K562 (cell line): ENCODE results near the gene TMEM217. TPM values are rescaled to one million over a fixed set of nuclear protein-coding genes. Genes with fewer than 3 reads are reported as not detected.

Experiments used
- ATAC-seq: fragments of 200-7000 bp; cut with Tn5 transposase; 3 replicates; pipeline ENCODE4 v1.9.1; 2020; ENCODE audit warnings: moderate library complexity
- BruUV-seq: library from RNA; stranded (reverse); fragments of 400-500 nt; replicated peaks from 2 replicates; lab custom pipeline; 2021; lab: Mats Ljungman, UMichigan
- CTCF ChIA-PET: fragments of 300-600 bp; formaldehyde crosslinking; extraction: SDS; loops from one replicate; lab custom pipeline; 2021; ENCODE audit warnings: low intra/inter-chr PET ratio; lab: Yijun Ruan, JAX
- POLR2A ChIA-PET: fragments of 300-600, 350-650 bp; sonication (Branson Sonifier 250); formaldehyde crosslinking; extraction: SDS; loops from one replicate; lab custom pipeline; 2021; ENCODE audit warnings: antibody characterized with exemption, inconsistent platforms; lab: Yijun Ruan, JAX
- DNase-seq, 4 experiments: peaks; one replicate each; pipeline versions ENCODE4 v3.0.0 to v3.0.0-alpha.2; 2011 to 2018; ENCODE audit warnings: low spot score in 3 of 4, mixed read lengths in 3 of 4; ENCODE audit errors: extremely low read depth in 1 of 4
- FAIRE-seq: peaks from 2 replicates; lab custom pipeline; 2011; peaks lifted over from hg19 to GRCh38; lab: Jason Lieb, UNC
- H2AFZ ChIP-seq: 2 replicates; pipeline ENCODE4 v1.6.0; 2011; ENCODE audit warnings: low read depth, low read length, control low read depth, inconsistent platforms
- H3K27ac ChIP-seq: fragments of 200-600 bp; 3 replicates; pipeline ENCODE4 v1.8.0; 2011; ENCODE audit warnings: low read depth, mild to moderate bottlenecking, control low read depth, inconsistent platforms, low read length, moderate library complexity, mixed read lengths; ENCODE audit errors: extremely low read depth
- H3K27me3 ChIP-seq, 2 experiments: fragments of 300-600 bp in 1 of 2; 2 replicates in 1 of 2; 3 replicates in 1 of 2; pipeline versions ENCODE4 v1.6.0 to v1.8.0; 2011; ENCODE audit warnings: inconsistent platforms in 2 of 2, low read length in 2 of 2, mild to moderate bottlenecking in 1 of 2, mixed read lengths in 1 of 2, moderate library complexity in 1 of 2; ENCODE audit not compliant: control insufficient read depth in 2 of 2, insufficient read depth in 2 of 2
- H3K36me3 ChIP-seq: fragments of 300-600 bp; 3 replicates; pipeline ENCODE4 v1.8.0; 2011; ENCODE audit warnings: mild to moderate bottlenecking, low read length, inconsistent platforms; ENCODE audit not compliant: control insufficient read depth, insufficient read depth
- H3K4me1 ChIP-seq, 2 experiments: fragments of 200-600 bp in 1 of 2; replicated peaks in 1 of 2; 2 replicates in 1 of 2; 3 replicates in 1 of 2; pipeline versions ENCODE4 v1.5.1 to v1.8.0; 2011; ENCODE audit warnings: inconsistent platforms in 2 of 2, low read length in 2 of 2, mild to moderate bottlenecking in 1 of 2, mixed read lengths in 1 of 2, moderate library complexity in 1 of 2; ENCODE audit not compliant: control insufficient read depth in 2 of 2, insufficient read depth in 2 of 2
- H3K4me2 ChIP-seq: 2 replicates; pipeline ENCODE4 v1.6.1; 2011; ENCODE audit warnings: low read length, control low read depth, inconsistent platforms, mixed read lengths; ENCODE audit not compliant: insufficient read depth
- H3K4me3 ChIP-seq: fragments of 200-600 bp; sonication (generic), shearing (Covaris generic); 2 replicates; pipeline ENCODE4 v1.5.1; 2016; ENCODE audit warnings: control low read depth, inconsistent platforms
- H3K79me2 ChIP-seq: fragments of 200-600 bp; 3 replicates; pipeline ENCODE4 v1.8.0; 2011; ENCODE audit warnings: low read length, inconsistent platforms; ENCODE audit not compliant: control insufficient read depth, insufficient read depth
- H3K9ac ChIP-seq, 2 experiments: 2 replicates each; pipeline versions ENCODE4 v1.6.0 to v1.6.1; 2011; ENCODE audit warnings: low read depth in 2 of 2, low read length in 2 of 2, control low read depth in 1 of 2, inconsistent platforms in 1 of 2, mild to moderate bottlenecking in 1 of 2, mixed read lengths in 1 of 2; ENCODE audit not compliant: insufficient read depth in 1 of 2
- H3K9me1 ChIP-seq: one replicate; pipeline ENCODE4 v1.6.0; 2011; ENCODE audit warnings: inconsistent platforms, mild to moderate bottlenecking, low read length, moderate library complexity; ENCODE audit not compliant: control insufficient read depth, insufficient read depth
- H3K9me3 ChIP-seq: replicated peaks from 2 replicates; pipeline ENCODE4 v1.5.1; 2011; ENCODE audit warnings: low read depth, low read length, inconsistent platforms; ENCODE audit not compliant: control insufficient read depth, insufficient read depth
- H4K20me1 ChIP-seq: replicated peaks from 2 replicates; pipeline ENCODE4 v1.6.1; 2011; ENCODE audit warnings: low read length, inconsistent platforms, mixed read lengths; ENCODE audit not compliant: control insufficient read depth, insufficient read depth
- CHD1 ChIP-seq: fragments of 200-600 bp; sonication (generic); IDR thresholded peaks from one replicate; pipeline ENCODE4 v1.6.1; 2012; ENCODE audit warnings: mild to moderate bottlenecking, moderate library complexity, low read length, inconsistent platforms
- NR4A1 ChIP-seq, 2 experiments: fragments of 250-450 bp in 1 of 2; fragments of 450-650 bp in 1 of 2; sonication (Bioruptor Pico) in 1 of 2; IDR thresholded peaks; 2 replicates each; pipeline versions ENCODE4 v1.4.0 to v1.6.1; 2016 to 2020; ENCODE audit warnings: mild to moderate bottlenecking in 2 of 2, missing compliant biosample characterization in 1 of 2, missing genetic modification characterization in 1 of 2, moderate library complexity in 1 of 2
- PHB ChIP-seq: fragments of 250-450 bp; sonication (Bioruptor Pico); IDR thresholded peaks from 2 replicates; pipeline ENCODE4 v1.5.0; 2021
- TAF1 ChIP-seq: IDR thresholded peaks from 2 replicates; pipeline ENCODE4 v1.6.1; 2011; ENCODE audit warnings: mild to moderate bottlenecking, low read length, moderate library complexity; ENCODE audit not compliant: insufficient read depth, control insufficient read depth, severe bottlenecking; ENCODE audit errors: extremely low read depth
- TCFL5 ChIP-seq: fragments of 250-450 bp; sonication (Bioruptor Pico); conservative IDR thresholded peaks from 2 replicates; pipeline ENCODE4 v1.6.1; 2021; ENCODE audit warnings: mild to moderate bottlenecking, moderate library complexity, matching md5 sums
- XRCC3 ChIP-seq: fragments of 450-650 bp; IDR thresholded peaks from 2 replicates; pipeline ENCODE4 v1.6.1; 2017; ENCODE audit warnings: mild to moderate bottlenecking, moderate library complexity
- ZNF12 ChIP-seq: sonication (generic); formaldehyde crosslinking; IDR thresholded peaks from 2 replicates; pipeline ENCODE4 v1.4.0; 2020; ENCODE audit warnings: mild to moderate bottlenecking, missing genetic modification reagents
- ZNF75A ChIP-seq: fragments of 450-650 bp; formaldehyde crosslinking; IDR thresholded peaks from 2 replicates; pipeline ENCODE4 v1.4.0; 2020; ENCODE audit warnings: mild to moderate bottlenecking
- ZNF77 ChIP-seq: fragments of 250-450 bp; sonication (Bioruptor Pico); IDR thresholded peaks from 2 replicates; pipeline ENCODE4 v1.5.0; 2020
- WGBS: fragments of 100-300 bp; shearing (Covaris generic); methylation state at CpG from one replicate; pipeline ENCODE4 v1.1.6; 2016; ENCODE audit warnings: low coverage, mixed read lengths; ENCODE audit not compliant: insufficient coverage; ENCODE audit errors: missing lambda C conversion rate; 5-methylcytosine and 5-hydroxymethylcytosine counted together
- in situ Hi-C: fragments of 300-500 bp; cut with MboI; formaldehyde crosslinking; loops from 4 replicates; pipeline ENCODE4 v1.15.0; 2018; ENCODE audit warnings: inconsistent platforms, mixed read lengths
- intact Hi-C: fragments of 100-400 bp; cut with micrococcal nuclease; formaldehyde crosslinking; loops from 2 replicates; pipeline ENCODE4 v1.14.2; 2022
- polyA plus RNA-seq, 8 experiments: library from polyadenylated mRNA; depleted of rRNA in 4 of 8; stranded (reverse) in 5 of 8; unstranded in 3 of 8; fragments of >200 nt; fragmentation: Nextera tagmentation in 2 of 8; fragmentation: Illumina TruSeq in 1 of 8; extraction: Ambion mirVana in 2 of 8; extraction: Trizol in 1 of 8; gene quantifications; 2 replicates each; pipeline versions ENCODE4 v1.2.1 to v1.2.3, GENCODE V29; 2011 to 2014; ENCODE audit warnings: inconsistent platforms in 1 of 8, missing spikeins in 1 of 8
- total RNA-seq, 7 experiments: library from RNA; depleted of rRNA in 6 of 7; stranded (reverse); fragments of >200 nt in 6 of 7; fragmentation: Illumina TruSeq in 2 of 7; extraction: Trizol in 2 of 7; gene quantifications; 2 replicates each; pipeline versions ENCODE4 v1.2.1 to v1.2.3, GENCODE V29; 2011 to 2021; ENCODE audit warnings: low replicate concordance in 1 of 7
- TF ChIP-seq, protein P1 (sequence below), 2 experiments: IDR thresholded peaks in 1 of 2; conservative IDR thresholded peaks in 1 of 2; 2 replicates each; pipeline ENCODE4 v1.6.1; 2016; ENCODE audit warnings: low read depth in 2 of 2, mild to moderate bottlenecking in 1 of 2, missing compliant biosample characterization in 1 of 2, missing genetic modification characterization in 1 of 2, moderate library complexity in 1 of 2
- TF ChIP-seq, protein P2 (sequence below): fragments of 250-450 bp; sonication (Bioruptor Pico); IDR thresholded peaks from 2 replicates; pipeline ENCODE4 v1.5.0; 2021
- TF ChIP-seq, protein P3 (sequence below): sonication (generic); formaldehyde crosslinking; IDR thresholded peaks from 2 replicates; pipeline ENCODE4 v1.8.1; 2023; ENCODE audit warnings: mild to moderate bottlenecking, missing genetic modification reagents, moderate library complexity

The TMEM217 gene
- total and polyA plus RNA-seq, 9 of the 15 experiments (the other 6 are each of a cell fraction or from before 2014, with no cell fraction given), result 1.3 to 8.0 (median 1.9) TPM

DNA sequence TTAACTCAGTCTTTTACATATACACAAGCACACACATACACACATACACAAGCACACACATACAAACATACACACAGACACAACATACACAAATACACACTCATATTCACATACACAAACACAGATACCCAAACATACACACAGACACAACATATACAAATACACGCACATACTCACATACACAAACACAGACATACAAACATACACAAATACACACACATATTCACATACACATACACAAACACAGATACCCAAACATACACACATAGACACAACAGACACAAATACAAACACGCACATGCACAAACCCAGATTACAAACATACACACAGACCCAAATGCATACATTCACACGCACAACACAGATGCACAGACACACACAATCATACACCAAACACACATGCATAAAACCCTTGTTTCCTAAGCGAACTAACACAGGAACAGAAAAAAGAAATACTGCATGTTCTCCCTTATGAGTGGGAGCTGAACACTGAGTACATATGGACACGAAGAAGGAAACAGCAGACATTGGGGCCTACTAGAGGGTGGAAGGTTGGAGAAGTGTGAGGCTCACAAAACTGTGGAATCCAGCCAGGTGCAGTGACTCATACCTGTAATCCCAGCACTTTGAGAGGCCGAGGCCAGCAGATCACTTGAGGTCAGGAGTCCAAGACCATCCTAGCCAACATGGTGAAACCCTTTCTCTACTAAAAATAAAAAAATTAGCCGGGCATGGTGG, 53.8 kb downstream of the TMEM217 start:
- peak overlapping the region; percentile 63 for H2AFZ ChIP-seq
- TF ChIP-seq, protein P1, sequence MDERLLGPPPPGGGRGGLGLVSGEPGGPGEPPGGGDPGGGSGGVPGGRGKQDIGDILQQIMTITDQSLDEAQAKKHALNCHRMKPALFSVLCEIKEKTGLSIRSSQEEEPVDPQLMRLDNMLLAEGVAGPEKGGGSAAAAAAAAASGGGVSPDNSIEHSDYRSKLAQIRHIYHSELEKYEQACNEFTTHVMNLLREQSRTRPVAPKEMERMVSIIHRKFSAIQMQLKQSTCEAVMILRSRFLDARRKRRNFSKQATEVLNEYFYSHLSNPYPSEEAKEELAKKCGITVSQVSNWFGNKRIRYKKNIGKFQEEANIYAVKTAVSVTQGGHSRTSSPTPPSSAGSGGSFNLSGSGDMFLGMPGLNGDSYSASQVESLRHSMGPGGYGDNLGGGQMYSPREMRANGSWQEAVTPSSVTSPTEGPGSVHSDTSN (CRISPR knock-in tag; IDR thresholded peaks at IDR 0.05; ENCODE audit: low read depth), result no peak
- TF ChIP-seq, protein P1 (tag; conservative IDR thresholded peaks at IDR 0.05; ENCODE audit: low read depth), result no peak
- TF ChIP-seq ZNF77 (CRISPR knock-in tag) (no peak), ZNF12 (CRISPR knock-in tag) (no peak), NR4A1 (CRISPR knock-in tag; IDR thresholded peaks at IDR 0.05) (0 out of 2 replicates have a peak, but pooled peaks have one; percentile 46), NR4A1 (tag; IDR thresholded peaks at IDR 0.05) (peak; percentile 89), TCFL5 (no peak), ZNF75A (CRISPR knock-in tag) (no peak), CHD1 (no peak), TAF1 (no peak), XRCC3 (no peak), PHB (CRISPR knock-in tag) (no peak)
- TF ChIP-seq, protein P2, sequence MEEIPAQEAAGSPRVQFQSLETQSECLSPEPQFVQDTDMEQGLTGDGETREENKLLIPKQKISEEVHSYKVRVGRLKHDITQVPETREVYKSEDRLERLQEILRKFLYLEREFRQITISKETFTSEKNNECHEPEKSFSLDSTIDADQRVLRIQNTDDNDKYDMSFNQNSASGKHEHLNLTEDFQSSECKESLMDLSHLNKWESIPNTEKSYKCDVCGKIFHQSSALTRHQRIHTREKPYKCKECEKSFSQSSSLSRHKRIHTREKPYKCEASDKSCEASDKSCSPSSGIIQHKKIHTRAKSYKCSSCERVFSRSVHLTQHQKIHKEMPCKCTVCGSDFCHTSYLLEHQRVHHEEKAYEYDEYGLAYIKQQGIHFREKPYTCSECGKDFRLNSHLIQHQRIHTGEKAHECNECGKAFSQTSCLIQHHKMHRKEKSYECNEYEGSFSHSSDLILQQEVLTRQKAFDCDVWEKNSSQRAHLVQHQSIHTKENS (CRISPR knock-in tag), result no peak
- TF ChIP-seq, protein P3, sequence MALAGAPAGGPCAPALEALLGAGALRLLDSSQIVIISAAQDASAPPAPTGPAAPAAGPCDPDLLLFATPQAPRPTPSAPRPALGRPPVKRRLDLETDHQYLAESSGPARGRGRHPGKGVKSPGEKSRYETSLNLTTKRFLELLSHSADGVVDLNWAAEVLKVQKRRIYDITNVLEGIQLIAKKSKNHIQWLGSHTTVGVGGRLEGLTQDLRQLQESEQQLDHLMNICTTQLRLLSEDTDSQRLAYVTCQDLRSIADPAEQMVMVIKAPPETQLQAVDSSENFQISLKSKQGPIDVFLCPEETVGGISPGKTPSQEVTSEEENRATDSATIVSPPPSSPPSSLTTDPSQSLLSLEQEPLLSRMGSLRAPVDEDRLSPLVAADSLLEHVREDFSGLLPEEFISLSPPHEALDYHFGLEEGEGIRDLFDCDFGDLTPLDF (CRISPR knock-in tag), result no peak

More for the DNA sequence above, 53.8 kb downstream of the TMEM217 start:
- H3K27ac ChIP-seq, result peak overlapping the region; percentile 83
- no peaks in the 10 kb centered on the region for H3K9me1 ChIP-seq
- H4K20me1 ChIP-seq, result no peaks in the 10 kb centered on the region
- peak overlapping the region; percentile 42; the same call in 1 of the 2 replicates for H3K4me2 ChIP-seq
- H3K4me3 ChIP-seq, result no peak overlapping the region
- H3K9ac ChIP-seq, result peak overlapping the region in 1 of 2 experiments; percentile 65; a peak in 2 of 4 replicates
- in situ Hi-C loops, result loop anchor here (10.0 kb wide), 1 partner anchor 149 kb away; no protein-coding TSS in a partner anchor
- H3K27me3 ChIP-seq, result no peaks in the 10 kb centered on the region
- H3K79me2 ChIP-seq, result peaks cover 7% of the 10 kb centered on the region; the same call in 1 of the 3 replicates
- ChIA-PET POLR2A (interaction anchor here (0.5 to 2.2 kb wide), 6 partner anchors 10 to 223 kb away, joined by 3 to 7 read pairs (median 4); no protein-coding TSS in a partner anchor), CTCF (no interaction called here)
- intact Hi-C loops, result no loop called here
- no TSS peak for BruUV-seq
- FAIRE-seq, result peak; percentile 79
- peak in 2 of 4 experiments; percentile 34 to 88 for DNase-seq
- H3K9me3 ChIP-seq, result no peaks in the 10 kb centered on the region
- peak; percentile 53 for ATAC-seq
- peaks cover 60 to 72% of the 10 kb centered on the region in 2 experiments for H3K4me1 ChIP-seq
- 37% methylated on average over 7 of the region's 7 CpGs for WGBS
- H3K36me3 ChIP-seq, result no peaks in the 10 kb centered on the region; the same call in 2 of the 3 replicates
